ENCODE results near the gene LAMC1. TPM values are rescaled to one million over a fixed set of nuclear protein-coding genes. Genes with fewer than 3 reads are reported as not detected.

The LAMC1 gene
- total RNA-seq, 2 experiments from 2014 or later, result not detected

DNA sequence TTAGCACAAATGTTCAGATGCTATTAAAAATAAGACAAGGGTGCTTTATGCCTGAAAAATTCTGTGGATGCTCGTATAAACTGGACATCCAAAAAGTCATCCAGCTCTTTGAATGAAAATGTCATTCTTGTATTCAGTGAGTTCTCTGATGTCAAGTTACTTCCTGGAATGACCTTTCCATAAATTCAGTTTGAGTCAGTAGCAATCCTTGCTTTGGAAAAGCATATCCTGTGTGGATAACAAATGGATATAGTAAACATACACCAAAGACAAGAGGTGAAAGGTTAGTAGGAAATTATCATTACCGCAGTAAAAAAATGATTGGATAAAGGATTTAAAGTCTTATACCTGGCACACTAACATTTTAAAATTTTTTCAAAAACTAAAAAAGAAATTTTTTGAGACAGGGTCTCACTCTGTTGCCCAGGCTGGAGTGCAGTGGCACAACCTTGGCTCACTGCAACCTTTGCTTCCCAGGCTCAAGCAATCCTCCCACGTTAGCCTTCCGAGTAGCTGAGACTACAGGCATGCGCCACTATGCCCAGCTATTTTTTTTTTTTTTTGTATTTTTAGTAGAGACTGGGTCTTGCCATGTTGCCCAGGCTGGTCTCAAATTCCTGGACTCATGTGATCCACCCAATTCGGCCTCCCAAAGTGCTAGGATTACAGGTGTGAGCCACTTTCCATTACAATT, 10.8 kb upstream of the LAMC1 start:
- CTCF ChIA-PET, result no interaction called here
- Mint-ChIP-seq H3K4me1 (ENCODE audit: low read depth) (no peaks in the 10 kb centered on the region), H3K27me3 (peaks cover 67% of the 10 kb centered on the region), H3K4me3 (no peak overlapping the region), H3K9me3 (peaks cover 4% of the 10 kb centered on the region), H3K27ac (no peak overlapping the region), H3K36me3 (ENCODE audit: low read depth) (no peaks in the 10 kb centered on the region)
- no peak for DNase-seq
- Histone ChIP-seq H3K36me3 (ENCODE audit: insufficient read depth, low read length) (no peaks in the 10 kb centered on the region), H3K4me3 (ENCODE audit: low read length) (no peak overlapping the region), H3K4me1 (ENCODE audit: insufficient read depth, low read length) (no peaks in the 10 kb centered on the region), H3K27me3 (ENCODE audit: control insufficient read depth in 1 of 2, insufficient read depth in 2 of 2, low read length in 2 of 2) (peaks cover 2 to 11% of the 10 kb centered on the region in 2 experiments), H3K27ac (ENCODE audit: low read depth in 1 of 2, low read length in 2 of 2) (no peak overlapping the region), H3K9me3 (ENCODE audit: control insufficient read depth in 1 of 2, insufficient read depth in 1 of 2, low read length in 2 of 2) (peaks cover 5 to 8% of the 10 kb centered on the region in 2 experiments)
- intact Hi-C loops (cut with DNase I, micrococcal nuclease), result no loop called here
- TF ChIP-seq, protein P1, sequence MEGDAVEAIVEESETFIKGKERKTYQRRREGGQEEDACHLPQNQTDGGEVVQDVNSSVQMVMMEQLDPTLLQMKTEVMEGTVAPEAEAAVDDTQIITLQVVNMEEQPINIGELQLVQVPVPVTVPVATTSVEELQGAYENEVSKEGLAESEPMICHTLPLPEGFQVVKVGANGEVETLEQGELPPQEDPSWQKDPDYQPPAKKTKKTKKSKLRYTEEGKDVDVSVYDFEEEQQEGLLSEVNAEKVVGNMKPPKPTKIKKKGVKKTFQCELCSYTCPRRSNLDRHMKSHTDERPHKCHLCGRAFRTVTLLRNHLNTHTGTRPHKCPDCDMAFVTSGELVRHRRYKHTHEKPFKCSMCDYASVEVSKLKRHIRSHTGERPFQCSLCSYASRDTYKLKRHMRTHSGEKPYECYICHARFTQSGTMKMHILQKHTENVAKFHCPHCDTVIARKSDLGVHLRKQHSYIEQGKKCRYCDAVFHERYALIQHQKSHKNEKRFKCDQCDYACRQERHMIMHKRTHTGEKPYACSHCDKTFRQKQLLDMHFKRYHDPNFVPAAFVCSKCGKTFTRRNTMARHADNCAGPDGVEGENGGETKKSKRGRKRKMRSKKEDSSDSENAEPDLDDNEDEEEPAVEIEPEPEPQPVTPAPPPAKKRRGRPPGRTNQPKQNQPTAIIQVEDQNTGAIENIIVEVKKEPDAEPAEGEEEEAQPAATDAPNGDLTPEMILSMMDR (IDR thresholded peaks at IDR 0.05), result no peak
- POLR2A ChIA-PET, result interaction anchor here (1.0 kb wide), 1 partner anchor 9 kb away, joined by 4 read pairs; no protein-coding TSS in a partner anchor
- ATAC-seq (ENCODE audit: poor library complexity), result no peak

DNA sequence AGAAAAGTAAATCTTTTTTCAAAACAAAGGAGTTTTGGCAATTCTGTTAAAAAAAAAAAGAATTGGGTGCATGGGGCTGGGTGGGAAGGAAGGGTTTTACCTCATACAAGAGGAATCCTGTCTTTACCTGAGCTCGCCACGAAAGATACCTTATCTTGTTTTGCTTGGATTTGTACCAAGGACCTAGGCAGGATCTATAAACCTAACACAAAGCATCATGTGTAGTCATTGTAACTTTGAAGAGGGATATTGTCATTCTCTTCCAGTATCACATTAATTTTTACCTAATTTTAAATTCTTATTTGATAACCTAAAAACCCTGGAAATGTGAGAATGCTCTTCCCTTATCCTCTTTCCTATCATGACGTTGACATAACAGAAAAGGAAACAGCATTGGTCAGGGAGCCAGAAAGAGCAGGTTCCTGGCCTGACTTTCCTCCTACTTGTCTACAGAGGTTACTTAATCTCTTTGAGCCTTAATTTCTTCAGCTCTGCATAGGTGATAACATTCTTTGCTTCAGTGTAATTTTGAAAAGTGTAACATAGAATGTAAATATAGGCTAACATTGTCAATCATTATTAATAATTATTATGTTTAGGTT, 4.0 kb upstream of the LAMC1 start:
- ChIA-PET POLR2A (no interaction called here), CTCF (no interaction called here)
- TF ChIP-seq, protein P1 (IDR thresholded peaks at IDR 0.05), result no peak
- intact Hi-C loops (cut with DNase I, micrococcal nuclease), result no loop called here
- no peak overlapping the region for H3K27ac Mint-ChIP-seq
- H3K27me3 Mint-ChIP-seq, result peaks cover 66% of the 10 kb centered on the region
- DNase-seq (no peak), ATAC-seq (ENCODE audit: poor library complexity) (no peak)
- no peaks in the 10 kb centered on the region for H3K36me3 Mint-ChIP-seq (ENCODE audit: low read depth)
- H3K4me1 Mint-ChIP-seq (ENCODE audit: low read depth), result peaks cover 8% of the 10 kb centered on the region
- Histone ChIP-seq H3K27ac (ENCODE audit: low read depth in 1 of 2, low read length in 2 of 2) (no peak overlapping the region), H3K4me1 (ENCODE audit: insufficient read depth, low read length) (peaks cover 14% of the 10 kb centered on the region), H3K9me3 (ENCODE audit: control insufficient read depth in 1 of 2, insufficient read depth in 1 of 2, low read length in 2 of 2) (peaks cover 0 to 20% of the 10 kb centered on the region in 2 experiments), H3K27me3 (ENCODE audit: control insufficient read depth in 1 of 2, insufficient read depth in 2 of 2, low read length in 2 of 2) (peaks cover 18 to 29% of the 10 kb centered on the region in 2 experiments), H3K36me3 (ENCODE audit: insufficient read depth, low read length) (no peaks in the 10 kb centered on the region), H3K4me3 (ENCODE audit: low read length) (no peak overlapping the region)
- H3K9me3 Mint-ChIP-seq, result peaks cover 8% of the 10 kb centered on the region
- no peak overlapping the region for H3K4me3 Mint-ChIP-seq

DNA sequence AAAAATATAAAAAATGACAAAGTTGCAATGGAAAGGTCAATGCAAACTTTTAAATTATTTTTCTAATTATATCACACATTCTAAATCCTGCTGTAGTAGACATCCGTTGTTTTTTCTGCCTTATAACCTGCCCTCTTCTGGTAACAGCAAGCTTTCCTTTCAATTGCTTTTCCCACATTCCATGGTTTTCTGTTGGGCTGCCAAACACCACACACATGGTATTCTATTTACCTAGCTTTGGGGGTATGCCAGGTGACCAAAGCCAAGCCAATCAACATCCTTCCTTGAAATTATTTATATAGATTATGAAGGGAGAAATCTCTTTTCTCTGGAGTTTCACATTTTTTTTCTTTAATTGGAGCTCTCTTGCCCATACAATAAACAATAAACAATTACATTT, 3.4 kb upstream of the LAMC1 start:
- H3K4me1 Mint-ChIP-seq (ENCODE audit: low read depth), result peaks cover 14% of the 10 kb centered on the region
- H3K9me3 Mint-ChIP-seq, result peaks cover 8% of the 10 kb centered on the region
- intact Hi-C loops (cut with DNase I, micrococcal nuclease), result no loop called here
- ATAC-seq (ENCODE audit: poor library complexity), result no peak
- H3K4me3 Mint-ChIP-seq, result no peak overlapping the region
- TF ChIP-seq, protein P1 (IDR thresholded peaks at IDR 0.05), result no peak
- no peak for DNase-seq
- H3K4me1 ChIP-seq (ENCODE audit: insufficient read depth, low read length), result peaks cover 17% of the 10 kb centered on the region
- no peak overlapping the region for H3K27ac ChIP-seq (ENCODE audit: low read depth in 1 of 2, low read length in 2 of 2)
- H3K27me3 Mint-ChIP-seq, result peaks cover 70% of the 10 kb centered on the region
- H3K27ac Mint-ChIP-seq, result no peak overlapping the region
- ChIA-PET CTCF (no interaction called here), POLR2A (no interaction called here)
- no peaks in the 10 kb centered on the region for H3K36me3 ChIP-seq (ENCODE audit: insufficient read depth, low read length)
- H3K4me3 ChIP-seq (ENCODE audit: low read length), result no peak overlapping the region
- peaks cover 0 to 20% of the 10 kb centered on the region in 2 experiments for H3K9me3 ChIP-seq (ENCODE audit: control insufficient read depth in 1 of 2, insufficient read depth in 1 of 2, low read length in 2 of 2)
- peaks cover 24 to 35% of the 10 kb centered on the region in 2 experiments for H3K27me3 ChIP-seq (ENCODE audit: control insufficient read depth in 1 of 2, insufficient read depth in 2 of 2, low read length in 2 of 2)
- H3K36me3 Mint-ChIP-seq (ENCODE audit: low read depth), result no peaks in the 10 kb centered on the region

All from CD4-positive, alpha-beta T cell (primary cell).